ENCODE data around the gene TTC21A.

GRCh38 chr3:39128951-39129350, 21.5 kb downstream of the TTC21A start:
- TF ChIP-seq IRF2 (CRISPR knock-in tag; IDR thresholded peaks at IDR 0.05) (no peak), ZSCAN12 (CRISPR knock-in tag; IDR thresholded peaks at IDR 0.05) (no peak), EZH2 (conservative IDR thresholded peaks at IDR 0.05; ENCODE audit: low read depth, low read length) (no peak), SRSF1 (optimal IDR thresholded peaks at IDR 0.05; ENCODE audit: low read depth, low read length) (no peak), BHLHE40 (IDR thresholded peaks at IDR 0.05; ENCODE audit: low read length) (no peak), FOXJ3 (CRISPR knock-in tag; IDR thresholded peaks at IDR 0.05; ENCODE audit: borderline replicate concordance) (no peak), ZFP82 (CRISPR knock-in tag; IDR thresholded peaks at IDR 0.05; ENCODE audit: borderline replicate concordance) (no peak), SMARCC2 (IDR thresholded peaks at IDR 0.05) (no peak)
- TF ChIP-seq, protein P1, sequence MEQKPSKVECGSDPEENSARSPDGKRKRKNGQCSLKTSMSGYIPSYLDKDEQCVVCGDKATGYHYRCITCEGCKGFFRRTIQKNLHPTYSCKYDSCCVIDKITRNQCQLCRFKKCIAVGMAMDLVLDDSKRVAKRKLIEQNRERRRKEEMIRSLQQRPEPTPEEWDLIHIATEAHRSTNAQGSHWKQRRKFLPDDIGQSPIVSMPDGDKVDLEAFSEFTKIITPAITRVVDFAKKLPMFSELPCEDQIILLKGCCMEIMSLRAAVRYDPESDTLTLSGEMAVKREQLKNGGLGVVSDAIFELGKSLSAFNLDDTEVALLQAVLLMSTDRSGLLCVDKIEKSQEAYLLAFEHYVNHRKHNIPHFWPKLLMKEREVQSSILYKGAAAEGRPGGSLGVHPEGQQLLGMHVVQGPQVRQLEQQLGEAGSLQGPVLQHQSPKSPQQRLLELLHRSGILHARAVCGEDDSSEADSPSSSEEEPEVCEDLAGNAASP (CRISPR knock-in tag; IDR thresholded peaks at IDR 0.05; ENCODE audit: borderline replicate concordance), result no peak

All from HepG2 (cell line).